ENCODE results near the gene ZFAND2A. TPM values are rescaled to one million over a fixed set of nuclear protein-coding genes. Genes with fewer than 3 reads are reported as not detected.

ZFAND2A gene
- total RNA-seq, 1 donor from 2014 or later, result 17.2 TPM

GRCh38 chr7:1103009-1103788 lies 56.8 kb downstream of the ZFAND2A start:
- DNase-seq (ENCODE audit: low read depth), result no peak
- H3K4me3 ChIP-seq (ENCODE audit: low read depth, low read length), result no peak overlapping the region
- no peak for TF ChIP-seq CTCF (conservative IDR thresholded peaks at IDR 0.05; ENCODE audit: low read depth, low read length)

Other genes starting within 250 kb of the ZFAND2A start
- 3.9 and 7.2 TPM in 2 replicates for gene ADAP1, start 205.5 kb downstream of the ZFAND2A start, total RNA-seq
- gene COX19, start 184.6 kb downstream of the ZFAND2A start, total RNA-seq, result 4.6 and 5.4 TPM in 2 replicates
- gene CYP2W1, start 177.0 kb downstream of the ZFAND2A start, total RNA-seq, result not detected in 2 replicates
- gene GPR146, start 115.7 kb downstream of the ZFAND2A start, total RNA-seq, result 0.23 TPM in 1 of 2 replicates, not detected in the other
- gene GPER1, start 72.1 kb downstream of the ZFAND2A start, total RNA-seq, result 0.72 and 0.81 TPM in 2 replicates
- 0.65 and 1.7 TPM in 2 replicates for gene UNCX, start 72.7 kb upstream of the ZFAND2A start, total RNA-seq

Data from epithelial cell of proximal tubule (primary cell).